ENCODE measurements around the gene EEF1AKMT2. TPM values are rescaled to one million over a fixed set of nuclear protein-coding genes. Genes with fewer than 3 reads are reported as not detected.

Gene EEF1AKMT2
- total and polyA plus RNA-seq, 9 of the 15 experiments (the other 6 are each of a cell fraction or from before 2014, with no cell fraction given) = 9.3 to 34.3 (median 23.7) TPM

GRCh38 chr10:124730790-124731189, 60.9 kb downstream of the EEF1AKMT2 start (continued):
- TF ChIP-seq ZBTB40 (IDR thresholded peaks at IDR 0.05) (peak; percentile 86), ZBTB40 (CRISPR knock-in tag; IDR thresholded peaks at IDR 0.05) (peak; percentile 59; the same call in 1 of the 2 replicates), FOXK2 (conservative IDR thresholded peaks at IDR 0.05 in 1 of 2, IDR thresholded peaks at IDR 0.05 in 1 of 2; ENCODE audit: low read depth in 2 of 2) (no peak), FOS (IDR thresholded peaks at IDR 0.05; ENCODE audit: extremely low read depth, insufficient read length) (no peak), TAF7 (tag; IDR thresholded peaks at IDR 0.05) (no peak), XRCC3 (IDR thresholded peaks at IDR 0.05) (no peak), DEAF1 (CRISPR knock-in tag; IDR thresholded peaks at IDR 0.05) (no peak)
